HG02642 (cell line): ENCODE measurements around the gene FUT1.
"Not testable (repeated sequence)": the region's sequence is repeated elsewhere in the genome, so short reads cannot be mapped to it uniquely, and the experiment has no call there.

Experiments used
- ATAC-seq: cut with Tn5 transposase; IDR thresholded peaks from one replicate; pipeline ENCODE4 v1.9.1; 2021; ENCODE audit warnings: mild to moderate bottlenecking; ENCODE audit not compliant: unreplicated experiment, poor library complexity

FUT1 gene

DNA sequence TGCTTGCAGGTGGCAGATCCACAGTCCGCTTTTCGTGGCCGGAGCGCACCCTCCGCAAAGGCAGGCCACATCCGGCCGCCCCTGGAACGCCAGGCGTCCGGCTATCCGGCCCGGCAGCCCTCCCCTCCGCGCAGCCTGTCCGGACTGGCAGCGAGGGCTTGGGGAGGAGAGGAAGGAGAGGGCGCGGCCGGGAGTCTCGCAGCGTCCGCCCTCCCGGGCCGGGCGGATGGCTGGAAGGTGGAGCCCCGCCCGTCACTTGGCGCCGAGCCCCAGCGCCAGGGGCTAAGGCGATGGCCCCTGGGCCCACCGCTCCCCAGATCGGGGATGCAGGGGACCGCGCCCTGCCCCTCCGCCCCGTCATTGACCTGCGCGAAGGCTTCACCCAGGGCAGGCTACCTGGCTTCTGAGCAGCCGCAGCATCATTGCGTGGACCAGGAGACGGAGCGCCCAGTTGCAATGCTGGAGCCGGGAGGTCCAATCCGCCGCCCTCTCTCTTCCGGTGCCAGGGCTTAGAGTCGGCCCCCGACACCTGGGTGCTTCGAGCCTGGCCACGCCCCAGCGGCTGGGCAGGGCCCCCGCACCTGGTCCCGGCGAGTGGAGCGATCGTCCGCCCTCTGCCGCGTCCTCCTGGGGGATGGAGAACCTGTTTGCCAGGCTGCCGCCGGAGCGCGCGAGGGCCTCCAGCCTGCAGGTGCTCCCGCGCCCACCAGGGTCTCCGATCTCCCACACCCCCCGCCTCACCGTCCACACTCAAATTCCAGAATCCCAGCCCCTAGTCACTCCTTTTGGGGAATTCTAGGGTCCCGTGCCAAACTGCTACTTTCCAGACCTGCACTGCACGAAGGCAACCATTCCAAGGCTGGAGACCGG is at the start of gene FUT1:
FUT1 (minus strand) TSS at position 146 of the 870 bp plus-strand sequence. CDS start 1,360 bp downstream, outside the sequence.
- no peak for ATAC-seq

- no peak for ATAC-seq
These were observed 47.2 kb upstream of the FUT1 start for GRCh38 chr19:48799358-48800300.

GRCh38 chr19:48798937-48799336 is 46.5 kb upstream of the FUT1 start:
- no peak for ATAC-seq

- ATAC-seq = no peak
These were observed 44.7 kb upstream of the FUT1 start for GRCh38 chr19:48797103-48797502.

DNA sequence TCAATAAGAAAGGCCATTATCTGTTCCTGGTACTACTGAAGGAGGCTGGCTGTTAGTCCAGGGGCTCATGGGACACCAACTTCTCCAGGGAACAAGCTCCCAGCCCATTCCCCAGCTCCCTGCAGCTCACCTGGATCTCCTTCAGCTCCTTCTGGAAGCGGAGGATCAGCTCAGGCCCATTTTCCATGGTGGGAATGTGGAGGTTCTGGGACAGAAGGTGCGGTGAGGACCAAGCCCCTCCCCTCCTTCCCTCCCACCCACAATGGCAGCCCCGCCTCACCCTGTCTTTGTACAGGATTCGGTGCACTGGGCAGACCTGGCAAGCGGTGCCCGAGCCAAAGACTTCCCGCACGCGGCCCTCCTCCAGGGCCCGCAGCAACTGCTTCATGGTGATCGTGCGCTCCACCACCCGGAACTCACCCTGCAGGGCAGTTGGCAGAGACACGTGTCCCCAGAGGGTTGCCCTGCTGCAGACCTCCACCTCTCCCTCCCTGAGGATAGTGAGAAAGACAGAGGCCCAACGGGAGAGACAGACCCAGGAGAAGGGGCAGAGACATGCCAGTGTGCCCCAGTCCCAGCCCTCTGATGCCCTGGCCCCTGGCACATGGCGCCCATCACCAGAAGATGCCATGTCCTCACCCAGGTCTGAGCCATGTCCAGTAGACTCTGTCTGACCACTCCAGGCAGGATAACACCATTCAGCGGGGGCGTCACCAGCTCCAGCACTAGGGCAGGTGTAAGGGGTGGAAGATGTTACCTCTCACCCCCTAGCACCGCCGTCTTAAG is 44.0 kb upstream of the FUT1 start:
- no peak for ATAC-seq

GRCh38 chr19:48795685-48796070 is 43.2 kb upstream of the FUT1 start:
- no peak for ATAC-seq

- ATAC-seq = peak; percentile 80
These were observed 42.7 kb upstream of the FUT1 start for GRCh38 chr19:48795055-48795684.

DNA sequence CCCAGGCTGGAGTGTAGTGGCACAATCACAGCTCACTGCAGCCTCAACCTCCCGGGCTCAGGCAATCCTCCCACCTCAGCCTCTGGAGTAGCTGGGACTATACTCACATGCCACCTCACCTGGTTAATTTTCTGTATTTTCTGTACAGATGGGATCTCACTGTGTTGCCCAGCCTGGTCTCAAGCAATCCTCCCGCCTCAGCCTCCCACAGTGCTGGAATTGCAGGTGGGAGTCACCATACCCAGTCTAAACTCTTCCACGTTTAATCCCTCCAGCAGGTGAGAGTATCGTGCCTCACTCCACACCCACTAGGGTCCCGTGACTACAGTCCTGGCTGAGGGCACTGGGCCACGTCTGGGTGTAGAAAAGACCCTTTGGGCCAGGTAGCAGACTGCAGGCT is 41.9 kb upstream of the FUT1 start:
- ATAC-seq = no peak

- ATAC-seq = no peak
These were observed 40.8 kb upstream of the FUT1 start for GRCh38 chr19:48793271-48793670.

- not testable (repeated sequence) for ATAC-seq
These were observed 34.9 kb upstream of the FUT1 start for GRCh38 chr19:48787331-48787730.

- not testable (repeated sequence) for ATAC-seq
These were observed 34.0 kb upstream of the FUT1 start for GRCh38 chr19:48786422-48786821.

- ATAC-seq = no peak
These were observed 32.1 kb upstream of the FUT1 start for GRCh38 chr19:48784527-48784926.

DNA sequence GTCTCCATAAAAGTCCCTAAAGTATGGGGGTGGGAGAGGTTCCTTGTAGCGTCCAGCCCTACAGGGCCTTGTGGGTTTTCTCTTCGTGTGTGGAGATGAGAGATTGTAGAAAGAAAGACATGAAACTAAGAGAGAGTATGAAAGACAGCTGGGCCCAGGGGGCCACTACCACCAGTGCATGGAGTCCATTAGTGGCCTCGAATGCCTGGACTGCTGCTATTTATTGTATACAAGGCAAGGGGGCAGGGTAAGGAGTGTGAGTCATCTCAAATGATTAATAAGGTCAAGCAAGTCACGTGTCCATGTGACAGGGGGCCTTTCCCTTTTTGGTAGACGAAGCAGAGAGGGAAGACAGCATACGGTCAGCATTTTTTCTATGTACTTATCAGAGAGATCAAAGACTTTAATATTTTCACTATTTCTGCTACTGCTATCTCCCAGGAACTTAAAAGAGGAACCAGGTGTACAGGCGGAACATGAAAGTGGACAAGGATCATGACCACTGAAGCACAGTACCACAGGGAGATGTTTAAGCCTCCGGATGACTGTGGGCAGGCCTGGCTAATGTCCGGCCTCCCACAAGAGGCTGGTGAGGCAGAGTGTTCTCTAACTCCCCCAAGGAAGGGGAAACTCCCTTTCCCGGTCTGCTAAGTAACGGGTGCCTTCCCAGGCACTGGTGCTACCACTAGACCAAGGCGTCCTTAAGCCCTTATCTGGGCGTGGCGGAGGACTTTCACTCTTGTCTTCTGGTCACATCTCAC is 28.4 kb upstream of the FUT1 start:
- no peak for ATAC-seq

- ATAC-seq = no peak
These were observed 27.2 kb upstream of the FUT1 start for GRCh38 chr19:48779636-48780035.

DNA sequence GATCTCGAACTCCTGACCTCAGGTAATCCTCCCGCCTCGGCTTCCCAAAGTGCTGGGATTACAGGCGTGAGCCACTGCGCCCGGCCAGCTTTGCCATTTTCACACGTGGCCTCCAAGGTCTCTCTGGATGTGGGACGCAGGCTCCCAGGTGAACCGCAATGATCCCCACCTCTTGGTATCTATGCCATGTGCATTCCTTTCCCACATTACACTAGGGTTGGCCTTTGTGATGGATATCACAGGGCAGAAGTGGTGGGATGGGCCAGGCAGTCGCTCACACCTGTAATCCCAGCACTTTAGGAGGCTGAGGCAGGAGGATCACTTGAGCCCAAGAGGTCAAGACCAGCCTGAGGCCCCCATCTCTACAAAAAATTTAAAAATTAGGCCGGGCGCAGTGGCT is 25.3 kb upstream of the FUT1 start:
- ATAC-seq = no peak

DNA sequence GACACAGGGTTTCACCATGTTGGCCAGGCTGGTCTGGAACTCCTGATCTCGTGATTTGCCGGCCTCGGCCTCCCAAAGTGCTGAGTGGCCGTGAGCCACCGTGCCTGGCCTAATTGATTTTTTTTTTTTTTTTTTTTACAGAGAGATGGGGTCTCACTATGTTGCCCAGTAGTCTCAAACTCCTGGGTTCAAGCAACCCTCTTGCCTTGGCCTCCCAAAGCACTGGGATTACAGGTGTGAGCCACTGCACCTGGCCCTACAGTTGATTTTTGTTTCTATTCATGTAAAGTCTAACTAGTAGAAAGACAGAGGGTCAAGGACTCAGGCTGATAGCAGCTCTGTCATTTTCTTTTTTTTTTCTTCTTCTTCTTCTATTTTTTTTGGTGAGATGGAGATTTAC is 24.7 kb upstream of the FUT1 start:
- ATAC-seq = no peak

DNA sequence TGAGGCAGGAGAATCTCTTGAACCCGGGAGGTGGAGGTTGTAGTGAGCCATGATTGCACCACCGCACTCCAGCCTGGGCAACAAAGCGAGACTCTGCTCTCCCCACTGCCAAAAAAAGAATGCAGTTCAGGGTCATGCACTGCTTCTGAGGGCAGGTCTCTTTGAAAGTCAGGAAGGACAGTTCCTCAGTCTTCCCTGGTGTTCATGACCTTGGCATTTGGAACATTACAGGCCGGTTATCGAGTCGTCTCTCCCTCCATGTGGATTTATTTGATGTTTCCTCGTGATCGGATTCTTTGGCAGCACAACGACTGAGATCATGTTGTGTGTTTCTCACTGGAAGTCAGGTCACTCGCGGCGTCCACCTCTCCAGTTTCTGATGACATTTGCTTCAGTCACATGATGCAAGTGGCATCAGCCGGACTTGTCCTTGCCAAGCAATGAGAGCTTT is 20.1 kb upstream of the FUT1 start:
- ATAC-seq = no peak

GRCh38 chr19:48770734-48771472 is 18.5 kb upstream of the FUT1 start:
- no peak for ATAC-seq
